ENCODE data around the gene GRK7. TPM values are rescaled to one million over a fixed set of nuclear protein-coding genes. Genes with fewer than 3 reads are reported as not detected.
"Not testable (repeated sequence)": the region's sequence is repeated elsewhere in the genome, so short reads cannot be mapped to it uniquely, and the experiment has no call there.

GRK7 gene
- polyA plus RNA-seq, 3 donors: 0.07 to 0.12 TPM; not detected in 1

GRCh38 chr3:141793476-141794260, 30.5 kb downstream of the GRK7 start:
- DNase-seq (ENCODE audit: low read depth in 3 of 3, low spot score in 2 of 3): no peak

- DNase-seq (ENCODE audit: low read depth in 3 of 3, low spot score in 2 of 3): no peak
Measured at GRCh38 chr3:141795276-141795675, 32.1 kb downstream of the GRK7 start.

- DNase-seq (ENCODE audit: low read depth in 3 of 3, low spot score in 2 of 3): no peak
Measured at GRCh38 chr3:141795741-141796080, 32.5 kb downstream of the GRK7 start.

- DNase-seq (ENCODE audit: low read depth in 3 of 3, low spot score in 2 of 3): no peak
Measured at GRCh38 chr3:141796081-141796888, 33.1 kb downstream of the GRK7 start.

- DNase-seq (ENCODE audit: low read depth in 3 of 3, low spot score in 2 of 3): peak in 1 of 3 donors; percentile 39
Measured at GRCh38 chr3:141796889-141797781, 33.9 kb downstream of the GRK7 start.

GRCh38 chr3:141797819-141798447, 34.7 kb downstream of the GRK7 start:
- no peak for DNase-seq (ENCODE audit: low read depth in 3 of 3, low spot score in 2 of 3)

- DNase-seq (ENCODE audit: low read depth in 3 of 3, low spot score in 2 of 3): no peak
Measured at GRCh38 chr3:141798448-141798845, 35.2 kb downstream of the GRK7 start.

- DNase-seq (ENCODE audit: low read depth in 3 of 3, low spot score in 2 of 3): no peak
Measured at GRCh38 chr3:141802316-141803077, 39.3 kb downstream of the GRK7 start.

GRCh38 chr3:141803538-141803937, 40.3 kb downstream of the GRK7 start:
- not testable (repeated sequence) for DNase-seq (ENCODE audit: low read depth in 3 of 3, low spot score in 2 of 3)

- DNase-seq (ENCODE audit: low read depth in 3 of 3, low spot score in 2 of 3): no peak
Measured at GRCh38 chr3:141804447-141804777, 41.2 kb downstream of the GRK7 start.

GRCh38 chr3:141804778-141805639, 41.8 kb downstream of the GRK7 start:
- DNase-seq (ENCODE audit: low read depth in 3 of 3, low spot score in 2 of 3): no peak

GRCh38 chr3:141807277-141808033, 44.2 kb downstream of the GRK7 start:
- DNase-seq (ENCODE audit: low read depth in 3 of 3, low spot score in 2 of 3): no peak

GRCh38 chr3:141808586-141808985, 45.4 kb downstream of the GRK7 start:
- DNase-seq (ENCODE audit: low read depth in 3 of 3, low spot score in 2 of 3): no peak

- DNase-seq (ENCODE audit: low read depth in 3 of 3, low spot score in 2 of 3): no peak
Measured at GRCh38 chr3:141810161-141810560, 47.0 kb downstream of the GRK7 start.

- no peak for DNase-seq (ENCODE audit: low read depth in 3 of 3, low spot score in 2 of 3)
Measured at GRCh38 chr3:141811348-141811747, 48.1 kb downstream of the GRK7 start.

GRCh38 chr3:141812084-141812483, 48.9 kb downstream of the GRK7 start:
- no peak for DNase-seq (ENCODE audit: low read depth in 3 of 3, low spot score in 2 of 3)

GRCh38 chr3:141812586-141812985, 49.4 kb downstream of the GRK7 start:
- no peak for DNase-seq (ENCODE audit: low read depth in 3 of 3, low spot score in 2 of 3)
